Right atrium auricular region (tissue), 2 donors: Measurements from ENCODE around the gene FAM83C. TPM values are rescaled to one million over a fixed set of nuclear protein-coding genes. Genes with fewer than 3 reads are reported as not detected.

ENCODE experiments used
- DNase-seq: peaks from one replicate; pipeline ENCODE4 v3.0.0-alpha.2; 2019; ENCODE audit warnings: low spot score
- H3K27ac ChIP-seq, 2 donors: fragments of 200-600 bp; sonication (generic); 1 replicate in 1 of 2; 2 replicates in 1 of 2; pipeline ENCODE4 v1.5.1; 2016 to 2019
- H3K27me3 ChIP-seq, 2 donors: fragments of 200-600 bp; sonication (generic); one replicate each; pipeline versions ENCODE4 v1.5.1 to v1.6.0; 2017 to 2019
- H3K36me3 ChIP-seq: fragments of 200-600 bp; sonication (generic); one replicate; pipeline ENCODE4 v1.5.1; 2016
- H3K4me1 ChIP-seq, 2 donors: fragments of 200-600 bp; sonication (generic); one replicate each; pipeline versions ENCODE4 v1.5.1 to v1.6.0; 2017 to 2019
- H3K4me3 ChIP-seq, 2 donors: fragments of 200-600 bp; sonication (generic); 1 replicate in 1 of 2; 2 replicates in 1 of 2; pipeline ENCODE4 v1.5.1; 2017 to 2019; ENCODE audit warnings: mild to moderate bottlenecking in 1 of 2, moderate library complexity in 1 of 2
- H3K9me3 ChIP-seq, 2 donors: fragments of 200-600 bp; sonication (generic); one replicate each; pipeline ENCODE4 v1.5.1; 2019
- CTCF ChIP-seq, 2 donors: fragments of 200-600 bp; sonication (generic); IDR thresholded peaks; one replicate each; pipeline ENCODE4 v1.5.1; 2019; ENCODE audit warnings: antibody characterized with exemption in 2 of 2
- total RNA-seq, 2 donors: library from RNA; depleted of rRNA; stranded (reverse); fragments of >200 nt; gene quantifications; one replicate each; pipeline ENCODE4 v1.1.0, GENCODE V29; 2016

FAM83C gene
- total RNA-seq, 2 donors from 2014 or later, result not detected

- no peak for TF ChIP-seq CTCF (IDR thresholded peaks at IDR 0.05)
- H3K9me3 ChIP-seq, result no peaks in the 10 kb centered on the region
- H3K4me1 ChIP-seq, result peaks cover 0 to 35% of the 10 kb centered on the region in 2 donors
- H3K4me3 ChIP-seq, result no peak overlapping the region
- no peak for DNase-seq
- peaks cover 8% of the 10 kb centered on the region for H3K36me3 ChIP-seq
- H3K27ac ChIP-seq, result no peak overlapping the region
- H3K27me3 ChIP-seq, result no peaks in the 10 kb centered on the region
These were observed 11.1 kb upstream of the FAM83C start for GRCh38 chr20:35303382-35303734.

GRCh38 chr20:35302421-35303335 lies 10.5 kb upstream of the FAM83C start:
- H3K9me3 ChIP-seq, result no peaks in the 10 kb centered on the region
- H3K27ac ChIP-seq, result no peak overlapping the region
- no peak for DNase-seq
- H3K4me1 ChIP-seq, result peaks cover 0 to 28% of the 10 kb centered on the region in 2 donors
- TF ChIP-seq CTCF (IDR thresholded peaks at IDR 0.05), result no peak
- H3K27me3 ChIP-seq, result no peaks in the 10 kb centered on the region
- H3K36me3 ChIP-seq, result peaks cover 8% of the 10 kb centered on the region
- H3K4me3 ChIP-seq, result no peak overlapping the region

GRCh38 chr20:35301426-35301825 lies 9.2 kb upstream of the FAM83C start:
- no peak for TF ChIP-seq CTCF (IDR thresholded peaks at IDR 0.05)
- DNase-seq, result no peak
- H3K27ac ChIP-seq, result no peak overlapping the region

GRCh38 chr20:35300469-35301262 lies 8.4 kb upstream of the FAM83C start:
- DNase-seq, result no peak
- Histone ChIP-seq H3K4me1 (peaks cover 0 to 9% of the 10 kb centered on the region in 2 donors), H3K36me3 (no peaks in the 10 kb centered on the region), H3K9me3 (no peaks in the 10 kb centered on the region), H3K27ac (no peak overlapping the region), H3K27me3 (no peaks in the 10 kb centered on the region), H3K4me3 (no peak overlapping the region)
- TF ChIP-seq CTCF (IDR thresholded peaks at IDR 0.05), result no peak

More at GRCh38 chr20:35301426-35301825, 9.2 kb upstream of the FAM83C start:
- H3K36me3 ChIP-seq, result peaks cover 7% of the 10 kb centered on the region
- H3K4me3 ChIP-seq, result no peak overlapping the region
- H3K4me1 ChIP-seq, result peaks cover 0 to 16% of the 10 kb centered on the region in 2 donors
- no peaks in the 10 kb centered on the region for H3K27me3 ChIP-seq
- H3K9me3 ChIP-seq, result no peaks in the 10 kb centered on the region

GRCh38 chr20:35299780-35300179 lies 7.6 kb upstream of the FAM83C start:
- TF ChIP-seq CTCF (IDR thresholded peaks at IDR 0.05), result no peak
- H3K4me3 ChIP-seq, result no peak overlapping the region
- DNase-seq, result no peak
- H3K27ac ChIP-seq, result no peak overlapping the region
- H3K27me3 ChIP-seq, result no peaks in the 10 kb centered on the region
- peaks cover 0 to 7% of the 10 kb centered on the region in 2 donors for H3K4me1 ChIP-seq
- H3K36me3 ChIP-seq, result no peaks in the 10 kb centered on the region
- H3K9me3 ChIP-seq, result no peaks in the 10 kb centered on the region
